ENCODE data around the gene GPS1.

The GPS1 gene

GRCh38 chr17:82021107-82021899, 30.4 kb upstream of the GPS1 start:
- peak overlapping the region; percentile 85 to 90 for H3K4me3 ChIP-seq (ENCODE audit: low read length in 2 of 2)
- peaks cover 23% of the 10 kb centered on the region in 2 donors for H3K4me1 ChIP-seq (ENCODE audit: control insufficient read depth in 2 of 2, insufficient read depth in 2 of 2, low read length in 2 of 2)
- H3K27me3 ChIP-seq (ENCODE audit: control insufficient read depth in 2 of 2, insufficient read depth in 2 of 2, low read length in 2 of 2), result no peaks in the 10 kb centered on the region
- H3K9ac ChIP-seq (ENCODE audit: low read depth in 1 of 2, low read length in 2 of 2), result peak overlapping the region; percentile 84 to 92
- peaks cover 0 to 3% of the 10 kb centered on the region in 2 donors for H3K36me3 ChIP-seq (ENCODE audit: control insufficient read depth in 2 of 2, insufficient read depth in 2 of 2, low read length in 2 of 2)
- no peaks in the 10 kb centered on the region for H3K9me3 ChIP-seq (ENCODE audit: control insufficient read depth in 2 of 2, low read length in 2 of 2)
- H3K27ac ChIP-seq (ENCODE audit: low read depth in 2 of 2, low read length in 2 of 2), result peak overlapping the region; percentile 76 to 81

GRCh38 chr17:82021900-82022309, 29.8 kb upstream of the GPS1 start:
- Histone ChIP-seq H3K4me1 (ENCODE audit: control insufficient read depth in 2 of 2, insufficient read depth in 2 of 2, low read length in 2 of 2) (peaks cover 23% of the 10 kb centered on the region in 2 donors), H3K9ac (ENCODE audit: low read depth in 1 of 2, low read length in 2 of 2) (peak overlapping the region; percentile 84 to 92)

GRCh38 chr17:82022310-82022980, 29.3 kb upstream of the GPS1 start, which contains the start of gene CENPX:
CENPX (minus strand) TSS chr17:82022878; CDS start chr17:82022861, 17 bp downstream.
- Histone ChIP-seq H3K4me1 (ENCODE audit: control insufficient read depth in 2 of 2, insufficient read depth in 2 of 2, low read length in 2 of 2) (peaks cover 23% of the 10 kb centered on the region in 2 donors), H3K27ac (ENCODE audit: low read depth in 2 of 2, low read length in 2 of 2) (peak within 1 kb of the TSS; percentile 76 to 81), H3K36me3 (ENCODE audit: control insufficient read depth in 2 of 2, insufficient read depth in 2 of 2, low read length in 2 of 2) (peaks cover 0 to 3% of the 10 kb centered on the region in 2 donors), H3K9me3 (ENCODE audit: control insufficient read depth in 2 of 2, low read length in 2 of 2) (no peaks in the 10 kb centered on the region), H3K9ac (ENCODE audit: low read depth in 1 of 2, low read length in 2 of 2) (peak within 1 kb of the TSS; percentile 84 to 92), H3K4me3 (ENCODE audit: low read length in 2 of 2) (peak within 1 kb of the TSS; percentile 85 to 90), H3K27me3 (ENCODE audit: control insufficient read depth in 2 of 2, insufficient read depth in 2 of 2, low read length in 2 of 2) (no peaks in the 10 kb centered on the region)

More at GRCh38 chr17:82021900-82022309, 29.8 kb upstream of the GPS1 start:
- peak overlapping the region; percentile 76 to 81 for H3K27ac ChIP-seq (ENCODE audit: low read depth in 2 of 2, low read length in 2 of 2)
- no peaks in the 10 kb centered on the region for H3K27me3 ChIP-seq (ENCODE audit: control insufficient read depth in 2 of 2, insufficient read depth in 2 of 2, low read length in 2 of 2)
- peak overlapping the region; percentile 85 to 90 for H3K4me3 ChIP-seq (ENCODE audit: low read length in 2 of 2)
- peaks cover 0 to 3% of the 10 kb centered on the region in 2 donors for H3K36me3 ChIP-seq (ENCODE audit: control insufficient read depth in 2 of 2, insufficient read depth in 2 of 2, low read length in 2 of 2)
- H3K9me3 ChIP-seq (ENCODE audit: control insufficient read depth in 2 of 2, low read length in 2 of 2), result no peaks in the 10 kb centered on the region

- H3K36me3 ChIP-seq (ENCODE audit: control insufficient read depth in 2 of 2, insufficient read depth in 2 of 2, low read length in 2 of 2), result peaks cover 0 to 3% of the 10 kb centered on the region in 2 donors
- peak within 1 kb of the TSS; percentile 85 to 90 for H3K4me3 ChIP-seq (ENCODE audit: low read length in 2 of 2)
- H3K27me3 ChIP-seq (ENCODE audit: control insufficient read depth in 2 of 2, insufficient read depth in 2 of 2, low read length in 2 of 2), result no peaks in the 10 kb centered on the region
- peak within 1 kb of the TSS; percentile 76 to 81 for H3K27ac ChIP-seq (ENCODE audit: low read depth in 2 of 2, low read length in 2 of 2)
- H3K4me1 ChIP-seq (ENCODE audit: control insufficient read depth in 2 of 2, insufficient read depth in 2 of 2, low read length in 2 of 2), result peaks cover 23% of the 10 kb centered on the region in 2 donors
- no peaks in the 10 kb centered on the region for H3K9me3 ChIP-seq (ENCODE audit: control insufficient read depth in 2 of 2, low read length in 2 of 2)
- H3K9ac ChIP-seq (ENCODE audit: low read depth in 1 of 2, low read length in 2 of 2), result peak within 1 kb of the TSS; percentile 84 to 92
Observed at GRCh38 chr17:82022981-82023446, 28.7 kb upstream of the GPS1 start, which contains the start of gene LRRC45. LRRC45 (plus strand) TSS chr17:82023305; CDS start chr17:82023644, 339 bp downstream.

- Histone ChIP-seq H3K9me3 (ENCODE audit: control insufficient read depth in 2 of 2, low read length in 2 of 2) (no peaks in the 10 kb centered on the region), H3K9ac (ENCODE audit: low read depth in 1 of 2, low read length in 2 of 2) (peak overlapping the region; percentile 24 to 71), H3K4me3 (ENCODE audit: low read length in 2 of 2) (peak overlapping the region; percentile 70 to 79), H3K4me1 (ENCODE audit: control insufficient read depth in 2 of 2, insufficient read depth in 2 of 2, low read length in 2 of 2) (peaks cover 23% of the 10 kb centered on the region in 2 donors), H3K36me3 (ENCODE audit: control insufficient read depth in 2 of 2, insufficient read depth in 2 of 2, low read length in 2 of 2) (no peaks in the 10 kb centered on the region), H3K27ac (ENCODE audit: low read depth in 2 of 2, low read length in 2 of 2) (no peak overlapping the region), H3K27me3 (ENCODE audit: control insufficient read depth in 2 of 2, insufficient read depth in 2 of 2, low read length in 2 of 2) (no peaks in the 10 kb centered on the region)
Observed at GRCh38 chr17:82023447-82024241, 28.1 kb upstream of the GPS1 start.

GRCh38 chr17:82024859-82025258, 26.8 kb upstream of the GPS1 start:
- Histone ChIP-seq H3K27ac (ENCODE audit: low read depth in 2 of 2, low read length in 2 of 2) (no peak overlapping the region), H3K9me3 (ENCODE audit: control insufficient read depth in 2 of 2, low read length in 2 of 2) (no peaks in the 10 kb centered on the region), H3K9ac (ENCODE audit: low read depth in 1 of 2, low read length in 2 of 2) (no peak overlapping the region), H3K27me3 (ENCODE audit: control insufficient read depth in 2 of 2, insufficient read depth in 2 of 2, low read length in 2 of 2) (no peaks in the 10 kb centered on the region), H3K4me1 (ENCODE audit: control insufficient read depth in 2 of 2, insufficient read depth in 2 of 2, low read length in 2 of 2) (peaks cover 23 to 26% of the 10 kb centered on the region in 2 donors), H3K4me3 (ENCODE audit: low read length in 2 of 2) (no peak overlapping the region), H3K36me3 (ENCODE audit: control insufficient read depth in 2 of 2, insufficient read depth in 2 of 2, low read length in 2 of 2) (no peaks in the 10 kb centered on the region)

GRCh38 chr17:82025401-82026107, 26.1 kb upstream of the GPS1 start:
- H3K9ac ChIP-seq (ENCODE audit: low read depth in 1 of 2, low read length in 2 of 2), result no peak overlapping the region
- peaks cover 23 to 31% of the 10 kb centered on the region in 2 donors for H3K4me1 ChIP-seq (ENCODE audit: control insufficient read depth in 2 of 2, insufficient read depth in 2 of 2, low read length in 2 of 2)
- H3K27me3 ChIP-seq (ENCODE audit: control insufficient read depth in 2 of 2, insufficient read depth in 2 of 2, low read length in 2 of 2), result no peaks in the 10 kb centered on the region
- H3K27ac ChIP-seq (ENCODE audit: low read depth in 2 of 2, low read length in 2 of 2), result no peak overlapping the region
- no peaks in the 10 kb centered on the region for H3K36me3 ChIP-seq (ENCODE audit: control insufficient read depth in 2 of 2, insufficient read depth in 2 of 2, low read length in 2 of 2)
- no peak overlapping the region for H3K4me3 ChIP-seq (ENCODE audit: low read length in 2 of 2)
- no peaks in the 10 kb centered on the region for H3K9me3 ChIP-seq (ENCODE audit: control insufficient read depth in 2 of 2, low read length in 2 of 2)

- H3K4me1 ChIP-seq (ENCODE audit: control insufficient read depth in 2 of 2, insufficient read depth in 2 of 2, low read length in 2 of 2), result peaks cover 15 to 27% of the 10 kb centered on the region in 2 donors
Observed at GRCh38 chr17:82028246-82028645, 23.5 kb upstream of the GPS1 start.

GRCh38 chr17:82028966-82029365, 22.7 kb upstream of the GPS1 start:
- H3K9ac ChIP-seq (ENCODE audit: low read depth in 1 of 2, low read length in 2 of 2), result no peak overlapping the region
- no peaks in the 10 kb centered on the region for H3K9me3 ChIP-seq (ENCODE audit: control insufficient read depth in 2 of 2, low read length in 2 of 2)
- H3K36me3 ChIP-seq (ENCODE audit: control insufficient read depth in 2 of 2, insufficient read depth in 2 of 2, low read length in 2 of 2), result no peaks in the 10 kb centered on the region
- no peak overlapping the region for H3K4me3 ChIP-seq (ENCODE audit: low read length in 2 of 2)
- H3K4me1 ChIP-seq (ENCODE audit: control insufficient read depth in 2 of 2, insufficient read depth in 2 of 2, low read length in 2 of 2), result peaks cover 10 to 22% of the 10 kb centered on the region in 2 donors
- no peak overlapping the region for H3K27ac ChIP-seq (ENCODE audit: low read depth in 2 of 2, low read length in 2 of 2)
- H3K27me3 ChIP-seq (ENCODE audit: control insufficient read depth in 2 of 2, insufficient read depth in 2 of 2, low read length in 2 of 2), result no peaks in the 10 kb centered on the region

More at GRCh38 chr17:82028246-82028645, 23.5 kb upstream of the GPS1 start:
- H3K36me3 ChIP-seq (ENCODE audit: control insufficient read depth in 2 of 2, insufficient read depth in 2 of 2, low read length in 2 of 2), result no peaks in the 10 kb centered on the region
- no peaks in the 10 kb centered on the region for H3K27me3 ChIP-seq (ENCODE audit: control insufficient read depth in 2 of 2, insufficient read depth in 2 of 2, low read length in 2 of 2)
- no peaks in the 10 kb centered on the region for H3K9me3 ChIP-seq (ENCODE audit: control insufficient read depth in 2 of 2, low read length in 2 of 2)
- no peak overlapping the region for H3K9ac ChIP-seq (ENCODE audit: low read depth in 1 of 2, low read length in 2 of 2)
- no peak overlapping the region for H3K27ac ChIP-seq (ENCODE audit: low read depth in 2 of 2, low read length in 2 of 2)
- H3K4me3 ChIP-seq (ENCODE audit: low read length in 2 of 2), result no peak overlapping the region
